ENCODE measurements around the gene TGDS.

- no peak for TF ChIP-seq CTCF (IDR thresholded peaks at IDR 0.05; ENCODE audit: low read length)
- no peak for TF ChIP-seq EZH2 (IDR thresholded peaks at IDR 0.05; ENCODE audit: borderline replicate concordance, low read length)
Observed at GRCh38 chr13:94542917-94543316, 53.0 kb downstream of the TGDS start.

All from OCI-LY1 (cell line).